ENCODE data around the gene ZSCAN10. TPM values are rescaled to one million over a fixed set of nuclear protein-coding genes. Genes with fewer than 3 reads are reported as not detected.
A peak's percentile ranks its signal among the peaks of the same experiment; 100 is the strongest.

Gene ZSCAN10
- total RNA-seq, 1 experiment from 2014 or later, result 207 TPM

- H3K4me1 ChIP-seq (ENCODE audit: insufficient read depth, low read length), result peaks cover 6% of the 10 kb centered on the region; the same call in 1 of the 2 replicates
- no peak overlapping the region for H2BK15ac ChIP-seq (ENCODE audit: low read depth, low read length)
- H3K56ac ChIP-seq (ENCODE audit: insufficient read length, low read depth, low read length), result peak overlapping the region; percentile 17
- H3K4me2 ChIP-seq (ENCODE audit: insufficient read depth, insufficient read length, low read length), result peak overlapping the region; percentile 94
- no peak overlapping the region for H2BK5ac ChIP-seq (ENCODE audit: insufficient read length, low read length)
- Mint-ChIP-seq H3K4me3 (peak overlapping the region; percentile 98 to 100), H3K4me1 (peaks cover 46 to 50% of the 10 kb centered on the region in 2 experiments), H3K27ac (peak overlapping the region; percentile 98 to 100 (median 99)), H3K27me3 (ENCODE audit: low read depth) (no peaks in the 10 kb centered on the region; the same call in 1 of the 2 replicates), H3K9me3 (no peaks in the 10 kb centered on the region), H3K36me3 (ENCODE audit: insufficient read depth in 1 of 3, low read depth in 3 of 3) (peaks cover 10 to 33% (median 22%) of the 10 kb centered on the region in 3 experiments)
- H3K23me2 ChIP-seq (ENCODE audit: insufficient read length, low read depth, low read length, poor library complexity, severe bottlenecking), result peaks cover 26% of the 10 kb centered on the region
- H3K9me3 ChIP-seq (ENCODE audit: control insufficient read depth, low read depth, low read length), result no peaks in the 10 kb centered on the region
- peak overlapping the region; percentile 13 for H4K5ac ChIP-seq (ENCODE audit: insufficient read length, low read depth, low read length)
- peaks cover 13% of the 10 kb centered on the region; the same call in 1 of the 2 replicates for H3K79me2 ChIP-seq (ENCODE audit: insufficient read depth, low read length)
- no peak overlapping the region for H2BK120ac ChIP-seq (ENCODE audit: low read depth, low read length, poor library complexity, severe bottlenecking)
- H3K23ac ChIP-seq (ENCODE audit: insufficient read length, low read depth, low read length), result no peak overlapping the region
- H3K4ac ChIP-seq (ENCODE audit: low read depth, low read length), result no peak overlapping the region
- peak overlapping the region; percentile 95 for H3K27ac ChIP-seq (ENCODE audit: insufficient read length, low read depth, low read length)
- peak overlapping the region; percentile 55 for H3K18ac ChIP-seq (ENCODE audit: insufficient read length, low read depth, low read length)
- no peak overlapping the region for H2BK20ac ChIP-seq (ENCODE audit: low read depth, low read length, poor library complexity, severe bottlenecking)
- no peak overlapping the region for H2AK5ac ChIP-seq (ENCODE audit: insufficient read length, low read length)
- no peaks in the 10 kb centered on the region for H3K79me1 ChIP-seq (ENCODE audit: insufficient read depth, low read depth, low read length, poor library complexity, severe bottlenecking)
- no CpG with 5 or more reads among the region's 39 CpGs for WGBS (ENCODE audit: extremely low coverage, insufficient read length, low lambda C conversion rate)
- H2AFZ ChIP-seq (ENCODE audit: low read length), result no peak overlapping the region
- no peak overlapping the region for H3T11ph ChIP-seq (ENCODE audit: low read length)
- no peaks in the 10 kb centered on the region for H4K20me1 ChIP-seq (ENCODE audit: control insufficient read depth, insufficient read depth, insufficient read length)
- peak overlapping the region; percentile 86 for H3K9ac ChIP-seq (ENCODE audit: extremely low read depth, insufficient read length, low read length)
- H4K8ac ChIP-seq (replicated peaks; ENCODE audit: insufficient read length, low read depth, low read length), result no peak overlapping the region
- peak; percentile 95 for DNase-seq
- H3K14ac ChIP-seq (ENCODE audit: insufficient read depth, low read length), result peak overlapping the region; percentile 54
- no peaks in the 10 kb centered on the region for H3K27me3 ChIP-seq (ENCODE audit: insufficient read depth, low read length)
- peak overlapping the region; percentile 47 for H4K91ac ChIP-seq (ENCODE audit: insufficient read length, low read depth, low read length)
- no peak for TF ChIP-seq CTCF (conservative IDR thresholded peaks at IDR 0.05)
- no peak overlapping the region for H2BK12ac ChIP-seq (ENCODE audit: insufficient read length, low read depth, low read length)
Observed at GRCh38 chr16:3099732-3100499, 822 bp upstream of the ZSCAN10 start.

Data from H9 (cell line).